HCEC 1CT (cell line): ENCODE results near the gene TRIM63.
A peak's percentile ranks its signal among the peaks of the same experiment; 100 is the strongest.

Experiments used
- DNase-seq: peaks from one replicate; pipeline ENCODE4 v3.0.0-alpha.2; 2017

TRIM63 gene

GRCh38 chr1:26084091-26084561, 16.7 kb upstream of the TRIM63 start:
- DNase-seq: no peak

- DNase-seq: peak; percentile 10
These were observed 15.8 kb upstream of the TRIM63 start for GRCh38 chr1:26083208-26083607.

GRCh38 chr1:26082020-26082350, 14.6 kb upstream of the TRIM63 start:
- DNase-seq: no peak

GRCh38 chr1:26081267-26082019, 14.0 kb upstream of the TRIM63 start:
- no peak for DNase-seq

GRCh38 chr1:26079960-26080814, 12.8 kb upstream of the TRIM63 start:
- DNase-seq: no peak

GRCh38 chr1:26079178-26079563, 11.7 kb upstream of the TRIM63 start:
- no peak for DNase-seq

GRCh38 chr1:26078286-26079177, 11.1 kb upstream of the TRIM63 start:
- DNase-seq: no peak

- DNase-seq: no peak
These were observed 10.1 kb upstream of the TRIM63 start for GRCh38 chr1:26077524-26077923.

GRCh38 chr1:26075421-26076144, 8.2 kb upstream of the TRIM63 start:
- DNase-seq: no peak

- no peak for DNase-seq
These were observed 4.9 kb upstream of the TRIM63 start for GRCh38 chr1:26072305-26072704.

GRCh38 chr1:26070963-26071342, 3.5 kb upstream of the TRIM63 start:
- DNase-seq: no peak

- no peak for DNase-seq
These were observed 3.0 kb upstream of the TRIM63 start for GRCh38 chr1:26070296-26070962.

- DNase-seq: no peak
These were observed 2.5 kb upstream of the TRIM63 start for GRCh38 chr1:26069941-26070295.

- no peak for DNase-seq
These were observed 573 bp downstream of the TRIM63 start for GRCh38 chr1:26066857-26067256.

- no peak for DNase-seq
These were observed 1.3 kb downstream of the TRIM63 start for GRCh38 chr1:26066160-26066559.

- DNase-seq: no peak
These were observed 2.9 kb downstream of the TRIM63 start for GRCh38 chr1:26064553-26064952.

GRCh38 chr1:26060832-26061574, 6.4 kb downstream of the TRIM63 start:
- no peak for DNase-seq

- no peak for DNase-seq
These were observed 7.5 kb downstream of the TRIM63 start for GRCh38 chr1:26059906-26060305.

- DNase-seq: no peak
These were observed 9.3 kb downstream of the TRIM63 start for GRCh38 chr1:26058052-26058595.

- DNase-seq: no peak
These were observed 10.2 kb downstream of the TRIM63 start for GRCh38 chr1:26057189-26057588.

GRCh38 chr1:26055041-26055440, 12.4 kb downstream of the TRIM63 start:
- DNase-seq: no peak
